ENCODE measurements around the gene ASCC1.
"Not testable (repeated sequence)": the region's sequence is repeated elsewhere in the genome, so short reads cannot be mapped to it uniquely, and the experiment has no call there.

DNA sequence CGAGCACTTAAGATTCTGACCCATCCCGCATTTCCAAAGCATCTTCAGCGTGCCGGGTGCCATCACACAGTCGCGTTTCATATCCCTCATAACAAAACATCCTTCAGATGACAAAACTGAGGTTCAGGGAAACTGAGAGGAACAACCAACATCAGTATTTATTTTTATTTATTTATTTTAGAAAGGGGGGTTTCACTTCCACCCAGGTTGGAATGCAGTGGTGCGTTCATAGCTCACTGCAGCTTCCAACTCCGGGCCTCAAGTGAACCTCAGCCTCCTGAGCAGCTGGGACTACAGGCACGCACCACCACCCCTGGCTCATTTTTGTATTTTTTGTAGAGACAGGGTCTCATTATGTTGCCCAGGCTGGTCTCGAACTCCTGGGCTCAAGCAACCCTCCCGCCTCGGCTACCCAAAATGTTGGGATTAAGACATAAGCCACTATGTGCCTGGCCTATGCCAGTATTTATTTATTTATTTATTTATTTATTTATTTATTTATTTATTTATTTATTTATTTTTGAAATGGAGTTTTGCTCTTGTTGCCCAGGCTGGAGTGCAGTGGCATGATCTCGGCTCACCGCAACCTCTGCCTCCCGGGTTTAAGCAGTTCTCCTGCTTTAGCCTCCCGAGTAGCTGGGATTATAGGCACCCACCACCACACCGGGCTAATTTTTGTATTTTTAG is 33.2 kb upstream of the ASCC1 start:
- TF ChIP-seq, protein P1, sequence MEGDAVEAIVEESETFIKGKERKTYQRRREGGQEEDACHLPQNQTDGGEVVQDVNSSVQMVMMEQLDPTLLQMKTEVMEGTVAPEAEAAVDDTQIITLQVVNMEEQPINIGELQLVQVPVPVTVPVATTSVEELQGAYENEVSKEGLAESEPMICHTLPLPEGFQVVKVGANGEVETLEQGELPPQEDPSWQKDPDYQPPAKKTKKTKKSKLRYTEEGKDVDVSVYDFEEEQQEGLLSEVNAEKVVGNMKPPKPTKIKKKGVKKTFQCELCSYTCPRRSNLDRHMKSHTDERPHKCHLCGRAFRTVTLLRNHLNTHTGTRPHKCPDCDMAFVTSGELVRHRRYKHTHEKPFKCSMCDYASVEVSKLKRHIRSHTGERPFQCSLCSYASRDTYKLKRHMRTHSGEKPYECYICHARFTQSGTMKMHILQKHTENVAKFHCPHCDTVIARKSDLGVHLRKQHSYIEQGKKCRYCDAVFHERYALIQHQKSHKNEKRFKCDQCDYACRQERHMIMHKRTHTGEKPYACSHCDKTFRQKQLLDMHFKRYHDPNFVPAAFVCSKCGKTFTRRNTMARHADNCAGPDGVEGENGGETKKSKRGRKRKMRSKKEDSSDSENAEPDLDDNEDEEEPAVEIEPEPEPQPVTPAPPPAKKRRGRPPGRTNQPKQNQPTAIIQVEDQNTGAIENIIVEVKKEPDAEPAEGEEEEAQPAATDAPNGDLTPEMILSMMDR (conservative IDR thresholded peaks at IDR 0.05 in 1 of 2, IDR thresholded peaks at IDR 0.05 in 1 of 2; ENCODE audit: low read depth in 1 of 2, low read length in 2 of 2), result not testable (repeated sequence)
- TF ChIP-seq EZH2 (IDR thresholded peaks at IDR 0.05; ENCODE audit: low read length, missing control alignments), result not testable (repeated sequence)
